Measurements from ENCODE around the gene MANSC4. TPM values are rescaled to one million over a fixed set of nuclear protein-coding genes. Genes with fewer than 3 reads are reported as not detected.

Gene MANSC4
- total and polyA plus RNA-seq, 9 of the 15 experiments (the other 6 are each of a cell fraction or from before 2014, with no cell fraction given): not detected

DNA sequence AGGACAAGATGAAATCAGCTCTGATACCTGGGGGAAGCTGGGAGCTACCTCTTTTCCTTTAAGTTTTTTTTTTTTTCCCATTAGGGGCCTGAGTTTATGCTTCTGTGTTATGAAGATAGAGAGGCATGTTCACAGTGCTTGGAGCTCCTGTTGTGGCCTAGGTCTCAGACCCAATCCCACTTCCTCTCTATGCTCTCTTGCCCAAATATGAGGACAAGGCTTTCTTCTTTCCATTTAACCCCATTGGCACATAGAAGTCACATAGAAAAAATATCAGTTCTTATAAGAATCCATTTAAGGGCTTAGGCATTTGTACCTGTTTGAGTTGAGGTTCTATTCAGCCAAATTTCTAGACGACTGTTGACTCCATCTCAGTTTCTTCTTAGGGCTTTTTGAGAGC is 56.8 kb downstream of the MANSC4 start:
- in situ Hi-C loops (cut with MboI) (loop anchor here (10.0 kb wide), 1 partner anchor 452 kb away; no protein-coding TSS in a partner anchor), intact Hi-C loops (cut with micrococcal nuclease) (no loop called here)
- Histone ChIP-seq H3K9ac (ENCODE audit: insufficient read depth in 1 of 2, low read depth in 2 of 2, low read length in 2 of 2) (no peak overlapping the region), H3K9me3 (replicated peaks; ENCODE audit: control insufficient read depth, insufficient read depth, low read depth, low read length) (no peaks in the 10 kb centered on the region), H3K36me3 (ENCODE audit: control insufficient read depth, insufficient read depth, low read length) (peaks cover 80% of the 10 kb centered on the region), H3K4me1 (replicated peaks in 1 of 2; ENCODE audit: control insufficient read depth in 2 of 2, insufficient read depth in 2 of 2, low read length in 2 of 2) (no peaks in the 10 kb centered on the region), H3K4me2 (ENCODE audit: insufficient read depth, low read length) (no peak overlapping the region), H3K4me3 (no peak overlapping the region), H4K20me1 (replicated peaks; ENCODE audit: control insufficient read depth, insufficient read depth, low read length) (no peaks in the 10 kb centered on the region), H3K79me2 (ENCODE audit: control insufficient read depth, insufficient read depth, low read length) (0 out of 3 replicates have a peak, but pooled peaks cover 3% of the 10 kb centered on the region), H3K9me1 (ENCODE audit: control insufficient read depth, insufficient read depth, low read length) (no peaks in the 10 kb centered on the region), H2AFZ (ENCODE audit: low read depth, low read length) (no peak overlapping the region), H3K27me3 (ENCODE audit: control insufficient read depth in 2 of 2, insufficient read depth in 2 of 2, low read length in 2 of 2) (no peaks in the 10 kb centered on the region), H3K27ac (ENCODE audit: extremely low read depth, low read depth, low read length) (no peak overlapping the region)
- ATAC-seq (no peak), FAIRE-seq (no peak), DNase-seq (ENCODE audit: extremely low read depth in 1 of 4, low spot score in 3 of 4) (no peak)
- BruUV-seq (replicated peaks): no TSS peak
- ChIA-PET POLR2A (interaction anchor here (0.6 to 1.5 kb wide), 4 partner anchors 10 to 27 kb away, joined by 3 to 5 read pairs (median 3); no protein-coding TSS in a partner anchor), CTCF (ENCODE audit: low intra/inter-chr PET ratio) (no interaction called here)
- WGBS (ENCODE audit: insufficient coverage, low coverage, missing lambda C conversion rate): 54% methylated on average over 1 of the region's 1 CpG
- TF ChIP-seq MBD2 (IDR thresholded peaks at IDR 0.05; ENCODE audit: borderline replicate concordance, low read depth) (no peak), EWSR1 (IDR thresholded peaks at IDR 0.05; ENCODE audit: borderline replicate concordance, low read depth, partially characterized antibody) (no peak), MTA2 (IDR thresholded peaks at IDR 0.05; ENCODE audit: low read depth) (no peak), TBP (optimal IDR thresholded peaks at IDR 0.05; ENCODE audit: low read depth, low read length) (no peak), DDX20 (tag; IDR thresholded peaks at IDR 0.05; ENCODE audit: low read depth) (no peak), MXI1 (IDR thresholded peaks at IDR 0.05; ENCODE audit: low read depth, low read length) (no peak), ATF1 (CRISPR knock-in tag; IDR thresholded peaks at IDR 0.05) (no peak), ATF1 (tag; IDR thresholded peaks at IDR 0.05) (no peak), U2AF2 (optimal IDR thresholded peaks at IDR 0.05; ENCODE audit: low read depth, low read length) (no peak), NFXL1 (CRISPR knock-in tag; IDR thresholded peaks at IDR 0.05) (no peak), ERF (CRISPR knock-in tag; IDR thresholded peaks at IDR 0.05) (no peak), ZNF184 (CRISPR knock-in tag; IDR thresholded peaks at IDR 0.05) (no peak), XRCC5 (IDR thresholded peaks at IDR 0.05; ENCODE audit: low read depth, low read length) (no peak), TCF7L2 (IDR thresholded peaks at IDR 0.05; ENCODE audit: low read depth, low read length) (no peak), MYC (IDR thresholded peaks at IDR 0.05; ENCODE audit: low read depth, low read length) (no peak), MYC (CRISPR knock-in tag; IDR thresholded peaks at IDR 0.05; ENCODE audit: borderline replicate concordance, low read depth) (no peak), ARHGAP35 (IDR thresholded peaks at IDR 0.05; ENCODE audit: partially characterized antibody) (no peak), L3MBTL2 (IDR thresholded peaks at IDR 0.05) (no peak)
- TF ChIP-seq, protein P1, sequence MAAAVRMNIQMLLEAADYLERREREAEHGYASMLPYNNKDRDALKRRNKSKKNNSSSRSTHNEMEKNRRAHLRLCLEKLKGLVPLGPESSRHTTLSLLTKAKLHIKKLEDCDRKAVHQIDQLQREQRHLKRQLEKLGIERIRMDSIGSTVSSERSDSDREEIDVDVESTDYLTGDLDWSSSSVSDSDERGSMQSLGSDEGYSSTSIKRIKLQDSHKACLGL (CRISPR knock-in tag; IDR thresholded peaks at IDR 0.05; ENCODE audit: borderline replicate concordance, poor library complexity, severe bottlenecking): no peak
- TF ChIP-seq, protein P2, sequence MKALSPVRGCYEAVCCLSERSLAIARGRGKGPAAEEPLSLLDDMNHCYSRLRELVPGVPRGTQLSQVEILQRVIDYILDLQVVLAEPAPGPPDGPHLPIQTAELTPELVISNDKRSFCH (CRISPR knock-in tag; IDR thresholded peaks at IDR 0.05): no peak
- TF ChIP-seq, protein P2 (tag; IDR thresholded peaks at IDR 0.05): no peak
- TF ChIP-seq, protein P3, sequence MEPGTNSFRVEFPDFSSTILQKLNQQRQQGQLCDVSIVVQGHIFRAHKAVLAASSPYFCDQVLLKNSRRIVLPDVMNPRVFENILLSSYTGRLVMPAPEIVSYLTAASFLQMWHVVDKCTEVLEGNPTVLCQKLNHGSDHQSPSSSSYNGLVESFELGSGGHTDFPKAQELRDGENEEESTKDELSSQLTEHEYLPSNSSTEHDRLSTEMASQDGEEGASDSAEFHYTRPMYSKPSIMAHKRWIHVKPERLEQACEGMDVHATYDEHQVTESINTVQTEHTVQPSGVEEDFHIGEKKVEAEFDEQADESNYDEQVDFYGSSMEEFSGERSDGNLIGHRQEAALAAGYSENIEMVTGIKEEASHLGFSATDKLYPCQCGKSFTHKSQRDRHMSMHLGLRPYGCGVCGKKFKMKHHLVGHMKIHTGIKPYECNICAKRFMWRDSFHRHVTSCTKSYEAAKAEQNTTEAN (CRISPR knock-in tag; IDR thresholded peaks at IDR 0.05): no peak
- TF ChIP-seq, protein P4, sequence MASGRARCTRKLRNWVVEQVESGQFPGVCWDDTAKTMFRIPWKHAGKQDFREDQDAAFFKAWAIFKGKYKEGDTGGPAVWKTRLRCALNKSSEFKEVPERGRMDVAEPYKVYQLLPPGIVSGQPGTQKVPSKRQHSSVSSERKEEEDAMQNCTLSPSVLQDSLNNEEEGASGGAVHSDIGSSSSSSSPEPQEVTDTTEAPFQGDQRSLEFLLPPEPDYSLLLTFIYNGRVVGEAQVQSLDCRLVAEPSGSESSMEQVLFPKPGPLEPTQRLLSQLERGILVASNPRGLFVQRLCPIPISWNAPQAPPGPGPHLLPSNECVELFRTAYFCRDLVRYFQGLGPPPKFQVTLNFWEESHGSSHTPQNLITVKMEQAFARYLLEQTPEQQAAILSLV (tag; IDR thresholded peaks at IDR 0.05): no peak

Measured in K562 (cell line).